ENCODE data around the gene GABRG3.

Gene GABRG3

GRCh38 chr15:27119695-27120266 is 148.8 kb downstream of the GABRG3 start:
- Histone ChIP-seq H3F3A (ENCODE audit: insufficient read depth) (no peaks in the 10 kb centered on the region), H3K79me2 (ENCODE audit: insufficient read depth, low read length) (no peaks in the 10 kb centered on the region), H3K27me3 (ENCODE audit: low read length) (no peaks in the 10 kb centered on the region), H3K27ac (ENCODE audit: low read depth, low read length) (no peak overlapping the region), H3K9me3 (ENCODE audit: insufficient read depth, low read length) (no peaks in the 10 kb centered on the region), H3K4me3 (ENCODE audit: insufficient read depth, low read length, poor library complexity, severe bottlenecking) (no peak overlapping the region), H3K9ac (ENCODE audit: low read length) (no peak overlapping the region), H3K36me3 (ENCODE audit: low read length) (no peaks in the 10 kb centered on the region), H3K4me2 (ENCODE audit: low read depth, low read length, poor library complexity, severe bottlenecking) (no peak overlapping the region), H3K9me2 (replicated peaks; ENCODE audit: insufficient read depth, low read length) (no peaks in the 10 kb centered on the region), H2AFZ (ENCODE audit: low read depth, low read length, severe bottlenecking) (no peak overlapping the region), H4K20me1 (ENCODE audit: low read depth, low read length) (no peaks in the 10 kb centered on the region)
- TF ChIP-seq, protein P1, sequence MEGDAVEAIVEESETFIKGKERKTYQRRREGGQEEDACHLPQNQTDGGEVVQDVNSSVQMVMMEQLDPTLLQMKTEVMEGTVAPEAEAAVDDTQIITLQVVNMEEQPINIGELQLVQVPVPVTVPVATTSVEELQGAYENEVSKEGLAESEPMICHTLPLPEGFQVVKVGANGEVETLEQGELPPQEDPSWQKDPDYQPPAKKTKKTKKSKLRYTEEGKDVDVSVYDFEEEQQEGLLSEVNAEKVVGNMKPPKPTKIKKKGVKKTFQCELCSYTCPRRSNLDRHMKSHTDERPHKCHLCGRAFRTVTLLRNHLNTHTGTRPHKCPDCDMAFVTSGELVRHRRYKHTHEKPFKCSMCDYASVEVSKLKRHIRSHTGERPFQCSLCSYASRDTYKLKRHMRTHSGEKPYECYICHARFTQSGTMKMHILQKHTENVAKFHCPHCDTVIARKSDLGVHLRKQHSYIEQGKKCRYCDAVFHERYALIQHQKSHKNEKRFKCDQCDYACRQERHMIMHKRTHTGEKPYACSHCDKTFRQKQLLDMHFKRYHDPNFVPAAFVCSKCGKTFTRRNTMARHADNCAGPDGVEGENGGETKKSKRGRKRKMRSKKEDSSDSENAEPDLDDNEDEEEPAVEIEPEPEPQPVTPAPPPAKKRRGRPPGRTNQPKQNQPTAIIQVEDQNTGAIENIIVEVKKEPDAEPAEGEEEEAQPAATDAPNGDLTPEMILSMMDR (IDR thresholded peaks at IDR 0.05; ENCODE audit: insufficient read depth, low read length, poor library complexity, severe bottlenecking), result no peak
- no peak for TF ChIP-seq EZH2phosphoT487 (conservative IDR thresholded peaks at IDR 0.05; ENCODE audit: low read length)

DNA sequence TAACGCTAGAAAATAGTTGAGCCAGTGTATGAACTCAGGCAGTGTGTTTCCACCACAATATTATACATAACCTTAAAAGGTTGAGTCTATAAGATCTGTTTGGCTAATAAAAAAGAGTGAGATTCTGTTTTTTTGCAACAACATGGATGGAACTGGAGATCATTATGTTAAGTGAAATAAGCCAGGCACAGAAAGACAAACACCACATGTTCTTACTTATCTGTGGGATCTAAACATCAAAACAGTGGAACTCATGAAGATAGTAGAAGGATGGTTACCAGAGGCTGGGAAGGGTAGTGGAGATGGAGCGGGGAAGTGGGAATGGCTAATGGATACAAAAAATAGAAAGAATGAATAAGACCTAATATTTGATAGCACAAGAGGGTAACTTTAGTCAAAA is 150.7 kb downstream of the GABRG3 start:
- no peak overlapping the region for H2AFZ ChIP-seq (ENCODE audit: low read depth, low read length, severe bottlenecking)
- no peaks in the 10 kb centered on the region for H3K36me3 ChIP-seq (ENCODE audit: low read length)
- no peaks in the 10 kb centered on the region for H4K20me1 ChIP-seq (ENCODE audit: low read depth, low read length)
- H3K27me3 ChIP-seq (ENCODE audit: low read length), result no peaks in the 10 kb centered on the region
- H3K9me2 ChIP-seq (replicated peaks; ENCODE audit: insufficient read depth, low read length), result no peaks in the 10 kb centered on the region
- no peak overlapping the region for H3K4me3 ChIP-seq (ENCODE audit: insufficient read depth, low read length, poor library complexity, severe bottlenecking)
- H3K9me3 ChIP-seq (ENCODE audit: insufficient read depth, low read length), result no peaks in the 10 kb centered on the region
- no peak overlapping the region for H3K27ac ChIP-seq (ENCODE audit: low read depth, low read length)
- H3K9ac ChIP-seq (ENCODE audit: low read length), result no peak overlapping the region
- TF ChIP-seq EZH2phosphoT487 (conservative IDR thresholded peaks at IDR 0.05; ENCODE audit: low read length), result no peak
- TF ChIP-seq, protein P1 (IDR thresholded peaks at IDR 0.05; ENCODE audit: insufficient read depth, low read length, poor library complexity, severe bottlenecking), result no peak
- H3F3A ChIP-seq (ENCODE audit: insufficient read depth), result no peaks in the 10 kb centered on the region
- no peaks in the 10 kb centered on the region for H3K79me2 ChIP-seq (ENCODE audit: insufficient read depth, low read length)
- no peak overlapping the region for H3K4me2 ChIP-seq (ENCODE audit: low read depth, low read length, poor library complexity, severe bottlenecking)

DNA sequence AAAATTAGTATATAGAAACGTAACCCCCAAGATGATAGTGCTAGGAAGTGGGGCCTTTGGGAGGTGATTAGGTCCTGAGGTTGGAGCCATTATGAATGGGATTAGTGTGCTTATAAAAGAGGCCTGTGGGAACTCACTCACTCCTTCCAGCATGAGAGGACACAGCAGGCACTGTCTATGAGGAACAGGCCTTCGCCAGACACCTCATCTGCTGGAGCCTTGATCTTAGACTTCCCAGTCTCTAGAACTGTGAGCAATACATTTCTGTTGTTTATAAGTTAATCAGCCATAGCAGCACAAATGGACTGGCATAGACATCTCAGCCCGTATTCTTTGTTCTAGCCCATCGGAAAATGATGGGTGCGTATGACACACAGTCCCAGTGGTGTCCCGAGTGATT is 152.3 kb downstream of the GABRG3 start:
- Histone ChIP-seq H3K9me3 (ENCODE audit: insufficient read depth, low read length) (no peaks in the 10 kb centered on the region), H3K9ac (ENCODE audit: low read length) (no peak overlapping the region)
- TF ChIP-seq EZH2phosphoT487 (conservative IDR thresholded peaks at IDR 0.05; ENCODE audit: low read length), result no peak
- TF ChIP-seq, protein P1 (IDR thresholded peaks at IDR 0.05; ENCODE audit: insufficient read depth, low read length, poor library complexity, severe bottlenecking), result no peak

More for the DNA sequence above, 152.3 kb downstream of the GABRG3 start:
- Histone ChIP-seq H3F3A (ENCODE audit: insufficient read depth) (no peaks in the 10 kb centered on the region), H3K36me3 (ENCODE audit: low read length) (no peaks in the 10 kb centered on the region), H3K4me2 (ENCODE audit: low read depth, low read length, poor library complexity, severe bottlenecking) (no peak overlapping the region), H3K27me3 (ENCODE audit: low read length) (no peaks in the 10 kb centered on the region), H3K79me2 (ENCODE audit: insufficient read depth, low read length) (no peaks in the 10 kb centered on the region), H2AFZ (ENCODE audit: low read depth, low read length, severe bottlenecking) (no peak overlapping the region), H3K27ac (ENCODE audit: low read depth, low read length) (no peak overlapping the region), H3K4me3 (ENCODE audit: insufficient read depth, low read length, poor library complexity, severe bottlenecking) (no peak overlapping the region), H4K20me1 (ENCODE audit: low read depth, low read length) (no peaks in the 10 kb centered on the region), H3K9me2 (replicated peaks; ENCODE audit: insufficient read depth, low read length) (no peaks in the 10 kb centered on the region)
